ENCODE results near the gene AGER. TPM values are rescaled to one million over a fixed set of nuclear protein-coding genes. Genes with fewer than 3 reads are reported as not detected.

The AGER gene
- total and polyA plus RNA-seq, 4 donors: 0.79 to 22.1 (median 10.8) TPM

DNA sequence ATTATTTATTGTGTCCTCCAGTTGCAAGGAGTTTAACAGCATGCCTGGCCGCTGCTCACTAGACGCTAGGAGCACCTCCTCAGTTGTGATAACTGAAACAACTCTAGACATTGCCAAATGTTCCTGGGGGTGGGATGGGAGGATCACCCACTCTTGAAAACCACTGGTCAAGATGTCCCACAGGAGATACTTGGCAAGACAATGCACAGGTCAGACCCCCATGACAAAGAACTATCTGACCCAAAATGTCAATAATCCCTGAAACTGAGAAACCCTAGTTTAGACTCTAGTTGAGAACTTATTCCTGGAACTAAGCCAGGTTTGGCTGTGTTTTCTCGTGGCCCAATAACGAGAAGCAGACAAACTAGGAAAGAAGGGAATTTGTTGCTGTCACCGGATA is 44.5 kb downstream of the AGER start:
- Histone ChIP-seq H3K9me3 (ENCODE audit: control insufficient read depth, insufficient read depth, low read length) (no peaks in the 10 kb centered on the region), H3K36me3 (ENCODE audit: control insufficient read depth, insufficient read depth, low read length) (no peaks in the 10 kb centered on the region), H3K4me3 (ENCODE audit: low read depth, low read length) (no peak overlapping the region), H3K27ac (ENCODE audit: low read depth, low read length) (no peak overlapping the region), H3K27me3 (ENCODE audit: control insufficient read depth, insufficient read depth, low read length) (no peaks in the 10 kb centered on the region), H3K4me1 (ENCODE audit: control insufficient read depth, insufficient read depth, low read length) (no peaks in the 10 kb centered on the region)
- DNase-seq (ENCODE audit: low read depth in 4 of 6, low spot score in 6 of 6): no peak
- WGBS (ENCODE audit: insufficient coverage): 38% methylated on average over 2 of the region's 5 CpGs

DNA sequence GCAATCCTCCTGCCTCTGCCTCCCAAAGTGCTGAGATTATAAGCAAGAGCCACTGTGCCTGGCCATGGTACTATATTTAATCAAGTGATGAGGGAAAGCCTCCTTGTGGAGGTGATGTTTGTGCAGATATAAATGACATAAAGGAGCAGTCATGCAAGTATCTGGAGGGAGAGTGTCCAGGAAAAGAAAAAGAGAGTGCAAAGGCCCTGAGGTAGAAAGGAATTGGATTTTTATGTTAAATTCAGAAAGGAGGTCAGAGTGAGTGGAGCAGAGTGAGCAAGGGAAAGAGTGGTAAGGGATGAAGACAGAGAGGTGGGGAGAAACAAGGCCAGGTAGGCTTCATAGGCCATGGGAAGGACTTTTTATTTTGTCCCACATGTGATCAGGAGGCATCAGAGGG is 46.6 kb downstream of the AGER start:
- Histone ChIP-seq H3K27ac (ENCODE audit: low read depth, low read length) (no peak overlapping the region), H3K9me3 (ENCODE audit: control insufficient read depth, insufficient read depth, low read length) (no peaks in the 10 kb centered on the region), H3K4me1 (ENCODE audit: control insufficient read depth, insufficient read depth, low read length) (no peaks in the 10 kb centered on the region), H3K36me3 (ENCODE audit: control insufficient read depth, insufficient read depth, low read length) (no peaks in the 10 kb centered on the region), H3K27me3 (ENCODE audit: control insufficient read depth, insufficient read depth, low read length) (no peaks in the 10 kb centered on the region), H3K4me3 (ENCODE audit: low read depth, low read length) (no peak overlapping the region)
- DNase-seq (ENCODE audit: low read depth in 4 of 6, low spot score in 6 of 6): no peak

- Histone ChIP-seq H3K4me3 (ENCODE audit: low read depth, low read length) (no peak overlapping the region), H3K27ac (ENCODE audit: low read depth, low read length) (no peak overlapping the region), H3K27me3 (ENCODE audit: control insufficient read depth, insufficient read depth, low read length) (no peaks in the 10 kb centered on the region), H3K4me1 (ENCODE audit: control insufficient read depth, insufficient read depth, low read length) (peaks cover 16% of the 10 kb centered on the region), H3K36me3 (ENCODE audit: control insufficient read depth, insufficient read depth, low read length) (no peaks in the 10 kb centered on the region), H3K9me3 (ENCODE audit: control insufficient read depth, insufficient read depth, low read length) (no peaks in the 10 kb centered on the region)
- no peak for DNase-seq (ENCODE audit: low read depth in 4 of 6, low spot score in 6 of 6)
- WGBS (ENCODE audit: insufficient coverage): no CpG with 5 or more reads among the region's 4 CpGs
Measured at GRCh38 chr6:32133786-32134185, 50.3 kb downstream of the AGER start.

DNA sequence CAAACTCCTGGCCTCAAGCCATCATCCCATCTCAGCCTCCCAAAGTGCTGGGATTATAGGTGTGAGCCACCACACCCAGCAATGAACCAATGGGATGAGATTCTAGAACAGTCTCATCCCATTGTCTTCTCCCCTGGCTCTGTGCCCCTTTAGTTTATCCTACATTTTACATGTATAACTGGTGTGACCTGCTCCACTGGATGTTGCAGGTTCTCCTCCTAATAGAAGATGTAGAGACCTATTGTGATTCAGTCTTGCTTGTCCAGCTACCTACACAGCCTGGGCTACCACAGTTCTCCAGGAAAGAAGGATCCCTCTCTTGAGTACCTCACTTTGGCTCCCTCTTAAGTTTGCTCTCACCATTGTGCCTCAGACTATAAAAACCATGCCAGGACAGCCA is 51.9 kb downstream of the AGER start:
- no peaks in the 10 kb centered on the region for H3K9me3 ChIP-seq (ENCODE audit: control insufficient read depth, insufficient read depth, low read length)
- no peak overlapping the region for H3K27ac ChIP-seq (ENCODE audit: low read depth, low read length)
- DNase-seq (ENCODE audit: low read depth in 4 of 6, low spot score in 6 of 6): no peak
- H3K4me1 ChIP-seq (ENCODE audit: control insufficient read depth, insufficient read depth, low read length): peaks cover 27% of the 10 kb centered on the region
- no peaks in the 10 kb centered on the region for H3K36me3 ChIP-seq (ENCODE audit: control insufficient read depth, insufficient read depth, low read length)
- H3K4me3 ChIP-seq (ENCODE audit: low read depth, low read length): no peak overlapping the region
- no peaks in the 10 kb centered on the region for H3K27me3 ChIP-seq (ENCODE audit: control insufficient read depth, insufficient read depth, low read length)

GRCh38 chr6:32131439-32131948 is 52.6 kb downstream of the AGER start:
- H3K4me1 ChIP-seq (ENCODE audit: control insufficient read depth, insufficient read depth, low read length): peaks cover 31% of the 10 kb centered on the region

More at GRCh38 chr6:32131439-32131948, 52.6 kb downstream of the AGER start:
- Histone ChIP-seq H3K9me3 (ENCODE audit: control insufficient read depth, insufficient read depth, low read length) (no peaks in the 10 kb centered on the region), H3K36me3 (ENCODE audit: control insufficient read depth, insufficient read depth, low read length) (peaks cover 2% of the 10 kb centered on the region), H3K4me3 (ENCODE audit: low read depth, low read length) (no peak overlapping the region), H3K27me3 (ENCODE audit: control insufficient read depth, insufficient read depth, low read length) (no peaks in the 10 kb centered on the region), H3K27ac (ENCODE audit: low read depth, low read length) (no peak overlapping the region)
- WGBS (ENCODE audit: insufficient coverage): 86% methylated on average over 4 of the region's 14 CpGs
- no peak for DNase-seq (ENCODE audit: low read depth in 4 of 6, low spot score in 6 of 6)

Small RNA genes within 50 kb of the gene (small RNA-seq; reads per million reads assigned to genes)
- not detected for gene AL662884.1 (ENCODE audit: low replicate concordance)
- not detected for gene MIR6833 (ENCODE audit: low replicate concordance)

Other genes with a start within 250 kb of the AGER start
- gene CFB, start 238.2 kb downstream of the AGER start, total RNA-seq: 10 to 100 TPM; 11.6 to 21.8 TPM
- 1 to 10 TPM; 1.6 to 7.7 TPM for gene CFB, start 238.2 kb downstream of the AGER start, polyA plus RNA-seq (ENCODE audit: insufficient read length in 2 of 2)
- gene NELFE, start 225.3 kb downstream of the AGER start, total RNA-seq: 10 to 100 TPM; 37.8 to 75.5 TPM
- gene NELFE, start 225.3 kb downstream of the AGER start, polyA plus RNA-seq (ENCODE audit: insufficient read length in 2 of 2): 10 to 100 TPM; 73.3 to 78.3 TPM
- 10 to 100 TPM; 24.0 to 37.9 TPM for gene SKIC2, start 225.1 kb downstream of the AGER start, total RNA-seq
- gene SKIC2, start 225.1 kb downstream of the AGER start, polyA plus RNA-seq (ENCODE audit: insufficient read length in 2 of 2): 10 to 100 TPM; 49.2 to 60.5 TPM
- 10 to 100 TPM in 1 of 2 donors, 1 to 10 TPM in 1; 7.9 to 19.5 TPM for gene DXO, start 212.1 kb downstream of the AGER start, total RNA-seq
- gene DXO, start 212.1 kb downstream of the AGER start, polyA plus RNA-seq (ENCODE audit: insufficient read length in 2 of 2): 10 to 100 TPM; 26.4 to 32.7 TPM
- gene C4A, start 202.2 kb downstream of the AGER start, total RNA-seq: 100 to 1,000 TPM in 1 of 2 donors, 10 to 100 TPM in 1; 68.4 to 107 TPM
- gene C4A, start 202.2 kb downstream of the AGER start, polyA plus RNA-seq (ENCODE audit: insufficient read length in 2 of 2): 10 to 100 TPM; 47.5 to 55.8 TPM
- gene C4B, start 169.5 kb downstream of the AGER start, total RNA-seq: 100 to 1,000 TPM in 1 of 2 donors, 10 to 100 TPM in 1; 67.4 to 113 TPM
- 10 to 100 TPM; 52.1 to 72.7 TPM for gene C4B, start 169.5 kb downstream of the AGER start, polyA plus RNA-seq (ENCODE audit: insufficient read length in 2 of 2)
- under 1 TPM; 0.30 to 0.61 TPM for gene CYP21A2, start 145.8 kb downstream of the AGER start, total RNA-seq
- gene CYP21A2, start 145.8 kb downstream of the AGER start, polyA plus RNA-seq (ENCODE audit: insufficient read length in 2 of 2): 1 to 10 TPM; 2.7 to 4.9 TPM
- gene TNXB, start 74.9 kb downstream of the AGER start, total RNA-seq: 10 to 100 TPM; 53.9 to 78.4 TPM
- gene TNXB, start 74.9 kb downstream of the AGER start, polyA plus RNA-seq (ENCODE audit: insufficient read length in 2 of 2): 10 to 100 TPM; 26.1 to 46.2 TPM
- gene ATF6B, start 56.0 kb downstream of the AGER start, total RNA-seq: 10 to 100 TPM; 20.4 to 29.0 TPM
- 10 to 100 TPM; 84.1 to 99.9 TPM for gene ATF6B, start 56.0 kb downstream of the AGER start, polyA plus RNA-seq (ENCODE audit: insufficient read length in 2 of 2)
- 1 to 10 TPM; 3.4 to 5.8 TPM for gene FKBPL, start 54.0 kb downstream of the AGER start, total RNA-seq
- gene FKBPL, start 54.0 kb downstream of the AGER start, polyA plus RNA-seq (ENCODE audit: insufficient read length in 2 of 2): 1 to 10 TPM; 6.0 to 6.2 TPM
- under 1 TPM; 0.83 to 0.89 TPM for gene PRRT1, start 32.3 kb downstream of the AGER start, total RNA-seq
- 10 to 100 TPM; 15.5 to 17.7 TPM for gene PRRT1, start 32.3 kb downstream of the AGER start, polyA plus RNA-seq (ENCODE audit: insufficient read length in 2 of 2)
- 10 to 100 TPM; 20.7 to 75.1 TPM for gene PPT2, start 30.1 kb downstream of the AGER start, total RNA-seq
- 10 to 100 TPM; 33.1 to 47.2 TPM for gene PPT2, start 30.1 kb downstream of the AGER start, polyA plus RNA-seq (ENCODE audit: insufficient read length in 2 of 2)
- 100 to 1,000 TPM in 1 of 2 donors, 10 to 100 TPM in 1; 28.4 to 124 TPM for gene EGFL8, start 19.7 kb downstream of the AGER start, total RNA-seq
- 10 to 100 TPM; 39.1 to 75.6 TPM for gene EGFL8, start 19.7 kb downstream of the AGER start, polyA plus RNA-seq (ENCODE audit: insufficient read length in 2 of 2)
- gene AGPAT1, start 8.2 kb downstream of the AGER start, total RNA-seq: 10 to 100 TPM; 24.0 to 81.8 TPM
- 100 to 1,000 TPM; 151 to 158 TPM for gene AGPAT1, start 8.2 kb downstream of the AGER start, polyA plus RNA-seq (ENCODE audit: insufficient read length in 2 of 2)
- 10 to 100 TPM; 56.6 to 70.6 TPM for gene RNF5, start 5.8 kb downstream of the AGER start, total RNA-seq
- 10 to 100 TPM; 95.7 to 98.7 TPM for gene RNF5, start 5.8 kb downstream of the AGER start, polyA plus RNA-seq (ENCODE audit: insufficient read length in 2 of 2)
- gene PBX2, start 5.9 kb upstream of the AGER start, total RNA-seq: 10 to 100 TPM; 32.6 to 39.2 TPM
- 10 to 100 TPM; 79.4 to 94.3 TPM for gene PBX2, start 5.9 kb upstream of the AGER start, polyA plus RNA-seq (ENCODE audit: insufficient read length in 2 of 2)
- gene GPSM3, start 8.4 kb upstream of the AGER start, total RNA-seq: 1 to 10 TPM; 4.6 to 9.3 TPM
- 1 to 10 TPM; 9.6 to 9.9 TPM for gene GPSM3, start 8.4 kb upstream of the AGER start, polyA plus RNA-seq (ENCODE audit: insufficient read length in 2 of 2)
- gene NOTCH4, start 39.8 kb upstream of the AGER start, total RNA-seq: 10 to 100 TPM in 1 of 2 donors, 1 to 10 TPM in 1; 8.5 to 12.8 TPM
- 10 to 100 TPM; 23.3 to 31.2 TPM for gene NOTCH4, start 39.8 kb upstream of the AGER start, polyA plus RNA-seq (ENCODE audit: insufficient read length in 2 of 2)
- gene TSBP1, start 187.7 kb upstream of the AGER start, total RNA-seq: not detected
- under 1 TPM in 1 of 2 donors, not detected in 1; 0.27 TPM for gene TSBP1, start 187.7 kb upstream of the AGER start, polyA plus RNA-seq (ENCODE audit: insufficient read length in 2 of 2)
- not detected for gene BTNL2, start 222.9 kb upstream of the AGER start, total RNA-seq
- gene BTNL2, start 222.9 kb upstream of the AGER start, polyA plus RNA-seq (ENCODE audit: insufficient read length in 2 of 2): 1 to 10 TPM in 1 of 2 donors, under 1 TPM in 1; 0.67 to 2.3 TPM